HG03439 (cell line): ENCODE measurements around the gene NF2.
"Not testable (repeated sequence)": the region's sequence is repeated elsewhere in the genome, so short reads cannot be mapped to it uniquely, and the experiment has no call there.

Experiments
- ATAC-seq: cut with Tn5 transposase; IDR thresholded peaks from one replicate; pipeline ENCODE4 v1.9.1; 2021; ENCODE audit warnings: mild to moderate bottlenecking, moderate library complexity; ENCODE audit not compliant: unreplicated experiment

The NF2 gene

DNA sequence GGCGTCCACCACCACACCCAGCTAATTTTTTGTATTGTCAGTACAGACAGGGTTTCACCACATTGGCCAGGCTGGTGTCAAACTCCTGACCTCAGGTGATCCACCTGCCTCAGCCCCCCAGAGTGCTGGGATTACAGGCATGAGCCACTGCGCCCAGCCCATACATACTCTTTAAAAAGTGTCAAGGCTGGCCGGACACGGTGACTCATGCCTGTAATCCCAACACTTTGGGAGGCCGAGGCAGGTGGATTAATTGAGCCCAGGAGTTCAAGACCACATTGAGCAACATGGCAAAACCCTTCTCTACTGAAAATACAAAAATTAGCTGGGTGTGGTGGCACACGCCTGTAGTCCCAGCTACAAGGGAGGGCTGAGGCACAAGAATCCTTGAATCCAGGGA is 9.0 kb upstream of the NF2 start:
- not testable (repeated sequence) for ATAC-seq

- ATAC-seq: no peak
Observed at GRCh38 chr22:29596408-29596807, 7.0 kb upstream of the NF2 start.

- ATAC-seq: not testable (repeated sequence)
Observed at GRCh38 chr22:29597871-29598683, 5.4 kb upstream of the NF2 start.

DNA sequence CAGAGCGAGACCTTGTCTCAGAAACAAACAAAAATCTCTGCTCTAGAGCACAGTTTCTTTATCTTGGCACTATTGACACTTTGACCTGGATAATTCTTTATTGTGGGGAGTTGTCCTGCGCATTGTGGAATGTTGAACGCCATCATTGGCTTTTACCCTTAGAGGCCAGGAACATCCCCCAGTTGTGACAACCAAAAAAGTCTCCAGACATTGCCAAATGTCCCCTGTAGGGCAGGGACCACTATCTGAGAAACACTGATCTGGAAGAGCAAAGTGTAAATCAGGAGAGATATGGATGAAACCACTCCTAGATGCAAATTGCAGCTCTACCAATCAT is 4.8 kb upstream of the NF2 start:
- ATAC-seq: no peak

- no peak for ATAC-seq
Observed at GRCh38 chr22:29604076-29604360, 585 bp downstream of the NF2 start.

GRCh38 chr22:29605527-29605850 is 2.1 kb downstream of the NF2 start:
- ATAC-seq: no peak

GRCh38 chr22:29606320-29606719 is 2.9 kb downstream of the NF2 start:
- no peak for ATAC-seq

DNA sequence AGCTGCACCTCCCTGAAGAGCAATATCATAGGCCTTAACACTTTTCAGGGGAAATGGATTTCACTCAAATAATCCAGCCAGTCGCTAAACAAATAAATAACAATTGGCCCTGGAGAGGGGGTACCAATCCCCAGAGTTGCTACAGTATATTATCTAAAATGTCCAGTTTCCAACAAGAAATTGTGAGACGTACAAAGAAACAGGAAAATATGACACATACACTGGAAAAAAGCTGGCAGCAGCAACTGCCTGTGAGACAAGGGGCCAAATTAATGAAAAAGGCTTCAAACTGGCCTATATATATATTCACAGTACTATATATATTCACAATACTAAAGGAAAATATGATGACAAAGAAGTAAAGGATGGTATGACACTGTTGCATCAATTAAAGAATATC is 4.0 kb downstream of the NF2 start:
- no peak for ATAC-seq

DNA sequence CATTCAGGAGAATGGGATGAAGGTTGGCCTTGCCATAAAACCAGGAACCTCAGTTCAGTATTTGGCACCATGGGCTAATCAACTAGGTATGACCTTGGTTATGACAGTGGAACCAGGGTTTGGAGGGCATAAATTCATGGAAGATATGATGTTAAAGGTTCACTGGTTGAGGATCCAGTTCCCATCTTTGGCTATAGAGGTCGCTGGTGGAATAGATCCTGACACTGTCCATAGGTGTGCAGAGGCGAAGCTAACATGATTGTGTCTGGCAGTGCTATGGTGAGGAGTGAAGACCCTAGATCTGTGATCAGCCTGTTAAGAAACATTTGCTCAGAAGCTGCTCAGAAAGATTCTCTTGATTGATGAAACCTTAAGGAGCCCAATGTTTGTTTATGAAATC is 5.7 kb downstream of the NF2 start:
- no peak for ATAC-seq

- ATAC-seq: no peak
Observed at GRCh38 chr22:29610780-29611179, 7.3 kb downstream of the NF2 start.

DNA sequence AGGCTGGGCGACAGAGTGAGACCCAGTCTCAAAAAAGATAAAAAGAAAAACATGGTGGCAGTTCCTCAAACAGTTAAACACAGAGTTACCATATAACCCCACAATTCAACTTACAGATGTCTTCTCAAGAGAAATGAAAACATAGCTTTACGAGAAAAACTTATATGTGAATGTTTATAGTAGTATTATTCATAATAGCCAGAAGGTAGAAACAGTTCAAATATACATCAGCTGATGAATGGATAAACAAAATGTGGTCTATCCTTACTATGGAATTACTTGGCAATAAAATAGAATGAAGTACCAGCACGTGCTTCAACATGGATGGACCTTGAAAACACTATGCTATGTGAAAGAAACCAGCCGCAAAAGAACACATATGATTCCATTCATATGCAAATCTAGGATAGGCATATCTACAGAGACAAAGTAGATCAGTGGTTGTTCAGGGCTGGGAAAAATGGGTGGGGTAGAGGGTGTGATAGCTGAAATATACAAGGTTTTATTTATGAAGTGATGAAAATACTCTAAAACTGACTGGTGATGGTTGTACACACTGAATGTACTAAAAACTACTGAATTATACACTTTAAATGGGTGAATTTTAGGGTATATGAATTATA is 12.4 kb downstream of the NF2 start:
- no peak for ATAC-seq

GRCh38 chr22:29617922-29618629 is 14.6 kb downstream of the NF2 start:
- ATAC-seq: no peak

DNA sequence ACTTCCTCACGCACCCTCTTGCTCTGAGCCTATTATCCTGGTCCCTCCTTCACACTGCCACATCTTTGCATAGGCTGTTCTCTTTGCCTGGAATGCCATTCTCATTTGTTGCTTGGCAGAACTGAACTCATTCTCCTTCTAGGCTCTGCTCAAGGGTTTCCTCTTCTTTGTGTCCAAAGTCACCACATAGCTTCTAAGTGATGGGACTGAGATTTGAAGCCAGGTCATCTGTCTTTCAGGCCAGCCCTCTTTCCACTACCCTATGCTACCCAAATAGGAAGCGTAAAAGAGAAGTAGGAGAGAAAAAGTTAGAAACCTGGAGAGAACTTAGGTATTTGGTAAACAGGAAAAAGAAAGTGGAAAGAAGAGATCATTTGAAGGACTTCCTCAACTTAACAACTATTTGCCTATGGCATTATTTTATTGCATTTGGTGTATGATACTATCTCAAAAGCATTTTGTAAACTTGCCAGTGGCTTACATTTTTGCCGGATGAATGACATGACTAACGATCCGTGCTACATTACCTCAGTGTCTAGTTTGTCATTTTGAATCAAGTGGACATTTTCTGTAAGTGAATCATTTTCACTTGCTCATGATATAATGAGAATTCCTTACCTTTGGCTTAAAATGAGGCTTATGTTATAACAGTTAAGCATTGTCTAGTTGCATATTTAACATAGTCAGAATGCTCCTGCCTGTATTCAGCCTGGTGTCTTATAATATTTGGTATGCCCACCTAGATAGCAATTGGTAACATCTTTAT is 18.5 kb downstream of the NF2 start:
- ATAC-seq: no peak

DNA sequence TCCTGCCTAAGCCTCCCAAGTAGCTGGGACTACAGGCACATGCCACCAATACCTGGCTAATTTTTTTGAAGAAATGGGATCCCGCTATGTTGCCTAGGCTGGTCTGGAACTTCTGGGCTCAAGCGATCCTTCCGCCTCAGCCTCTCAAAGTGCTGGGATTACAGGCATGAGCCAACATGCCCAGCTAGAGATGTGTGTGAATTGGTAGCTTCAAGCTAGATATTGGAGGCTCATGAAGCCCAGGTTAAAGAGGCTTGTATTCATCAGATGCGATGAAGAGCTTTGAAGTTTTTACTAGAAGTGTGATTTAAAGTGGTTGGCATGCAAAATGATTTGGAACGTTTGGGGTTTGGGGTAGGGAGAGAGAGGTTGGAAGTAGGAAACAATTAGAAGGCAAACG is 19.6 kb downstream of the NF2 start:
- no peak for ATAC-seq

DNA sequence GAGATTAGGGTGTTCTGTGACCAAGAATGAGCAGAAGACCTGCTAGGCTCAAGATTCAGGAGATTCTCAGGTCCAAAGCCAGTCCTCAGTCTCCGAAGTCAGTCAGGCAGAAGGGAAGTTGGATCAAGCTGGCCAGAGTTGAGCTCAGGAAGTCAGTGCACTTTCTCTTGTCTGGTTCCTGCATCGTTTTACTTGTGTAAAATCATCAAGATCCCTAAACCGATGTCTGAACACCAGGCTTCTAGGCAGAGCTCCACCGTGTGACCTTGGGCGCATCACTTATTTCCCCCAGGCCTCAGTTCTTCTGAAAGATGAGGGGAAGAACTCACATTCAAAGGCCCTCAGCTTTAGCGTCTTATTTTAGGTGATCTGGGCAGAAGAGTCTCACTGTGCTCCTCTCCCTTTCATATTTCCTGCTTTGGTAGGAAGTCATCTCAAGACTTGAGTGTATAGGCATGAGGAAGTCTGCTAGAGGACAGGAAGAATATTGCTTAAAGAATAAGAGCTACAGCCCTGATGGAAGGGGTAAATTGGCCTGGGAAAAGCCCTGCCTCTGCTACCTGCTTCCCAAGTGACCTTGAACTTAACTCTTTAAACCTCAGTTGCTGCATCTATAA is 20.2 kb downstream of the NF2 start:
- no peak for ATAC-seq

- ATAC-seq: no peak
Observed at GRCh38 chr22:29625090-29625825, 21.8 kb downstream of the NF2 start.

GRCh38 chr22:29626497-29627195 is 23.2 kb downstream of the NF2 start:
- no peak for ATAC-seq

DNA sequence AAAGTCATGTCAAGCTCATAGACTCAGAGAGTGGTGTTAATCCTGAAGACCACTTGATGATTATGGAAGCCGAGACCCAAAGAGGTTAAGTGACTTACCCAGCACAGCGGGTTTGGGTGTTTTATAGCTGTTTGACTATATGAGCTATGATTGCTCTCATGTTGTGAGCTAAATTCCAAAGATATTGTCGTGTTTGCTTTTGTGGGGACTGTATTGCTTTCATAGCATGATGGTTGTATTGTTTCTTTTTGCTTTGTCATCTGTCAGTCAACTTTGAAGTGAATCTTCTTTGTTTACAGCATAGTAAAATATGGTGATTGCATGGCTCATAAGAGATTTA is 23.7 kb downstream of the NF2 start:
- no peak for ATAC-seq

GRCh38 chr22:29628996-29629902 is 25.8 kb downstream of the NF2 start:
- ATAC-seq: no peak
